Measurements from ENCODE around the gene TMEM151A. TPM values are rescaled to one million over a fixed set of nuclear protein-coding genes. Genes with fewer than 3 reads are reported as not detected.

The TMEM151A gene
- total RNA-seq, 1 donor from 2014 or later: 19.2 TPM

DNA sequence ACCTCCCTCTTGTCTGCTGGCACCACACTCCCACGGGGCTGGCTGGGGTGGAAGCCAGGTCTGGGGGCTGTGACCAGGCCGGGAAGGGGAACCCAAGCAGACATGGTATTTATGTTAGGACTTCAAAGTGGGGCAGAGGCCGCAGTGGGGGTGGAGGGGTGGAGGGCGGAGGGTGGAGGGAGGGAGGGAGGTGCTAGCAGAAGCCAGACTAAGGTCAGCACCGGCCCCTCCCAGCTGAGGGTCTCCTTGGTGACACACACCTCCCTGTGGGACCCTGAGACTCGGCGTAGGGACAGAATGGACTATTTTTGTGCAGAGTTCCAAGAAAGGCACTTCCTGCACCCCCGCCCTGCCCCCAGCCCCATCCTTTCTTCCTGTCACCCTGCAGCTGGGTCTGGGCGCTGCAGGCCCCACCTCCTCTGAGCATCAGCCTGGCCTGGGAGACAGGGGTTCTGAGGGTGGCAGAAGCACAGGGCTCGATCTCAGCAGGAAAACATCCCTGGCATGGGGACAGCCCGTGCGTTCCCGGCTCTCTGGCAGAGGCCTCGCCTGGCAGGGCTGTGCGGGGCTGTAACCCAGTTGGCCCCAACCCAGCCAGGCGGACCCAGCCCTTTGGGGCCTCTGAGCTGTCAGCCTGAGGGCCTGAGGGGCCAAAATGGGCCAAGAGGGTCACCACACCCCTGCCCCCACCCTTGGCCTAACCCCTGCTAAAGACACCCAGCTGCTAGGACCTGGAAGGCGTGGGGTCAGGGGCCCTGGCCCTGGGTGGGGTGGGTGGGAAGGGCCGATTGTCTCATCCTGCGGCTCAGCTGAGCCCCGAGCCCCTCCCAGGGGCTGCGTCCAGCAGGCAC, 34.8 kb downstream of the TMEM151A start:
- Mint-ChIP-seq H3K27me3 (ENCODE audit: unreplicated experiment) (peaks cover 26% of the 10 kb centered on the region), H3K36me3 (ENCODE audit: unreplicated experiment) (no peaks in the 10 kb centered on the region), H3K4me1 (ENCODE audit: low read depth, unreplicated experiment) (peaks cover 26% of the 10 kb centered on the region), H3K27ac (ENCODE audit: unreplicated experiment) (peak overlapping the region; percentile 23), H3K9me3 (ENCODE audit: unreplicated experiment) (peaks cover 19% of the 10 kb centered on the region), H3K4me3 (ENCODE audit: unreplicated experiment) (no peak overlapping the region)
- peak; percentile 34 for DNase-seq
- TF ChIP-seq, protein P1, sequence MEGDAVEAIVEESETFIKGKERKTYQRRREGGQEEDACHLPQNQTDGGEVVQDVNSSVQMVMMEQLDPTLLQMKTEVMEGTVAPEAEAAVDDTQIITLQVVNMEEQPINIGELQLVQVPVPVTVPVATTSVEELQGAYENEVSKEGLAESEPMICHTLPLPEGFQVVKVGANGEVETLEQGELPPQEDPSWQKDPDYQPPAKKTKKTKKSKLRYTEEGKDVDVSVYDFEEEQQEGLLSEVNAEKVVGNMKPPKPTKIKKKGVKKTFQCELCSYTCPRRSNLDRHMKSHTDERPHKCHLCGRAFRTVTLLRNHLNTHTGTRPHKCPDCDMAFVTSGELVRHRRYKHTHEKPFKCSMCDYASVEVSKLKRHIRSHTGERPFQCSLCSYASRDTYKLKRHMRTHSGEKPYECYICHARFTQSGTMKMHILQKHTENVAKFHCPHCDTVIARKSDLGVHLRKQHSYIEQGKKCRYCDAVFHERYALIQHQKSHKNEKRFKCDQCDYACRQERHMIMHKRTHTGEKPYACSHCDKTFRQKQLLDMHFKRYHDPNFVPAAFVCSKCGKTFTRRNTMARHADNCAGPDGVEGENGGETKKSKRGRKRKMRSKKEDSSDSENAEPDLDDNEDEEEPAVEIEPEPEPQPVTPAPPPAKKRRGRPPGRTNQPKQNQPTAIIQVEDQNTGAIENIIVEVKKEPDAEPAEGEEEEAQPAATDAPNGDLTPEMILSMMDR (IDR thresholded peaks at IDR 0.05; ENCODE audit: partially characterized antibody, unreplicated experiment): no peak

DNA sequence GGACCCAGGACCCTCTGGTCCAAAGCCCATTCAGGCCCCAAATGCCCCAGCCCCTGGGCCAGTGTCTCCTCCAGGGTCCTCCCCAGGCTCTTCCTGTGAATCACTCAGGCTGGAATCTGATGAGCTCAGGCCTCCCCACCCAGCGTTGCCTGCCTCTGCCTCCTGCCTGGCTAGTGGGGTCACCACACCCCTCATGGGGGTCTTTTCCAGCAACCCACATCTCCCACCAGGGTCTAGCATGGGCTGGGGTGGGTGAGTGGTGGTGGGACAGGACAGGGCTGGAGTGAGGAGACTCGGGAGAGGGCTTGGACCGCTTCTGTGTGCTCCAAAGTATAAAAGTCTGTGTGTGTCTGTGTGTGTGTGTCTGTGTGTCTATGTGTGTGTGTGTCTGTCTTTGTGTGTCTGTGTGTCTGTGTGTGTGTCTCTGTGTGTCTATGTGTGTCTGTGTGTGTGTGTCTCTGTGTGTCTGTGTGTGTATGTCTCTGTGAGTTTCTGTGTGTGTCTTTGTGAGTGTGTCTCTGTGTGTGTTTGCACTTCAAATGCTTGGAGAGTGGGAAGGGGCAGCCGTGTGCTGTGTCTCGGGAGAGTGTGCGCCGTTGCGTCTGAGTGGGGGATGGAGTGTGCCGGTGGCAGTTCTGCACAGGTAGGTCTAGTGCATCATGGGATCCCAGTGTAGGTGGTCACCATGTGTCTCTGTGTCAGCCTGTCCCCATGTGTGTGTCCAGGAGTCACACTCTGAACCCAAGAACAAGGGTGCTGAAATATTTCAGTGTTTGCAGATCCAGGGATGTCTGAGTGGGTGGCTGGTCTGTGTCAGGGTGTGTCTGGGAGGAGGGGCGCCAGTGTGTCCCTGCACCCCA, 35.7 kb downstream of the TMEM151A start:
- Mint-ChIP-seq H3K27ac (ENCODE audit: unreplicated experiment) (peak overlapping the region; percentile 59), H3K4me1 (ENCODE audit: low read depth, unreplicated experiment) (peaks cover 26% of the 10 kb centered on the region), H3K36me3 (ENCODE audit: unreplicated experiment) (no peaks in the 10 kb centered on the region), H3K27me3 (ENCODE audit: unreplicated experiment) (peaks cover 26% of the 10 kb centered on the region), H3K4me3 (ENCODE audit: unreplicated experiment) (peak overlapping the region; percentile 56), H3K9me3 (ENCODE audit: unreplicated experiment) (peaks cover 19% of the 10 kb centered on the region)
- TF ChIP-seq, protein P1 (IDR thresholded peaks at IDR 0.05; ENCODE audit: partially characterized antibody, unreplicated experiment): no peak
- DNase-seq: no peak

DNA sequence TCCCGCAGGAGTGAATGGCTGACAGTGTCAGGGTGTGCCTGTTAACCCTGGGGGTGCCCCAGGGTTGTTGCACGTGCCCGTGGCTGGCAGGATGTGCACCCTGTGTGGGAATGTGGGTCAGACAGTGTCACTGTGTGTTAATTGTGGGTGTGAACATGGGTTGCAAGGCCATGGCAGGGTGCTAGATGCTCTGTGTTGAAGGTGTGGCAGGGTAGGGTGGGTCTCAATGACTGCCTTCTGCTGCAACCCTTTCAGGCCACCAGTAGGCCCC, 36.3 kb downstream of the TMEM151A start:
- no peak overlapping the region for H3K27ac Mint-ChIP-seq (ENCODE audit: unreplicated experiment)
- peaks cover 26% of the 10 kb centered on the region for H3K4me1 Mint-ChIP-seq (ENCODE audit: low read depth, unreplicated experiment)
- no peak for DNase-seq
- H3K27me3 Mint-ChIP-seq (ENCODE audit: unreplicated experiment): peaks cover 26% of the 10 kb centered on the region
- no peaks in the 10 kb centered on the region for H3K36me3 Mint-ChIP-seq (ENCODE audit: unreplicated experiment)
- TF ChIP-seq, protein P1 (IDR thresholded peaks at IDR 0.05; ENCODE audit: partially characterized antibody, unreplicated experiment): no peak
- no peak overlapping the region for H3K4me3 Mint-ChIP-seq (ENCODE audit: unreplicated experiment)
- peaks cover 19% of the 10 kb centered on the region for H3K9me3 Mint-ChIP-seq (ENCODE audit: unreplicated experiment)

DNA sequence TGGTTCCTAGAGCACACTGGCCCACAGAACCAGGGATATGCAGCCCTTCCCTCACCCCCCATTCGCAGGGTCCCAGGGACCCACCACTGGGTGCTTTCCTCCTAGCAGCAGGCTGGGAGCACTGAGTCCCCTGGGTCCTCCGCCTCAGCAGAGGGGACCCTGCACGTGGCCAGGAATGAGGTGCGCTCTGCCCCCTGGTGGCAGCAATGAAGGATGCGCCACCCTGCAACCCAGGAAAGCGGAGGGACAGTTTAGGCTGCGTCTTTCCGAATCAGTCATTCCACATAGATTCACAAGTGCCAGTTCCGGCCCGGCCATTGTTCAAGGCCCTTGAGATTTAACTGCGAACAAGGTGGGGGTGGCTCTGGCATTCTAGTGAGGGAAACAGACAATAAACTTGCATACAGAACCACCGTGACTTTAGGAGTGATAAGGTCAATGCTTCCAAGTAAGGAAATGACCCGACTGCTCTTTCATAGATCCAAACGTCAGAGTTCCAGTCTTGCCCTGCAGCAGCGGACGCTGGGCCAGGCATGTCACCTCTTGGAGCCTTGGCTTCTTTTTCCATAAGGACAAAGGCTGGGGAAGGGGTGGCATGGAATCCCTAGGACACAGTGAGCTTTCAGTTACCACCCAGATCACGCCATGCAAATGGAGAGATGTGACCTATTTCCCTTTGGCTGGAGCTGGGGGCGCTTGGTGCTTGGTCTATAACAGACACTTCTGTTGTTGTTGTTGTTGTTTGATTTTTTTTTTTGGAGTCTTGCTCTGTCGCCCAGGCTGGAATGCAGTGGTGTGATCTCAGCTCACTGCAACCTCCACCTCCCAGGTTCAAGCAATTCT, 36.8 kb downstream of the TMEM151A start:
- peaks cover 24% of the 10 kb centered on the region for H3K4me1 Mint-ChIP-seq (ENCODE audit: low read depth, unreplicated experiment)
- DNase-seq: peak; percentile 82
- no peaks in the 10 kb centered on the region for H3K36me3 Mint-ChIP-seq (ENCODE audit: unreplicated experiment)
- TF ChIP-seq, protein P1 (IDR thresholded peaks at IDR 0.05; ENCODE audit: partially characterized antibody, unreplicated experiment): peak; percentile 98
- H3K4me3 Mint-ChIP-seq (ENCODE audit: unreplicated experiment): no peak overlapping the region
- peaks cover 16% of the 10 kb centered on the region for H3K9me3 Mint-ChIP-seq (ENCODE audit: unreplicated experiment)
- H3K27ac Mint-ChIP-seq (ENCODE audit: unreplicated experiment): peak overlapping the region; percentile 38
- peaks cover 21% of the 10 kb centered on the region for H3K27me3 Mint-ChIP-seq (ENCODE audit: unreplicated experiment)

Measured in glutamatergic neuron (in vitro differentiated cells).